H9 (cell line): ENCODE data around the gene PCYT2. TPM values are rescaled to one million over a fixed set of nuclear protein-coding genes. Genes with fewer than 3 reads are reported as not detected.

Experiments
- DNase-seq: peaks from one replicate; pipeline ENCODE4 v3.0.0-alpha.2; 2017
- H2AFZ ChIP-seq: one replicate; pipeline ENCODE4 v1.6.1; 2013; ENCODE audit warnings: mild to moderate bottlenecking, low read length, control low read depth, moderate library complexity
- H2AK5ac ChIP-seq: 2 replicates; pipeline ENCODE4 v1.6.1; 2013; ENCODE audit warnings: low read length, control low read depth, mixed read lengths; ENCODE audit not compliant: insufficient read length
- H2BK120ac ChIP-seq: one replicate; pipeline ENCODE4 v1.6.1; 2013; ENCODE audit warnings: low read depth, mild to moderate bottlenecking, low read length, control low read depth, inconsistent platforms; ENCODE audit not compliant: poor library complexity, severe bottlenecking
- H2BK12ac ChIP-seq: 2 replicates; pipeline ENCODE4 v1.6.1; 2013; ENCODE audit warnings: low read length, control low read depth, mixed read lengths, low read depth; ENCODE audit not compliant: insufficient read length
- H2BK15ac ChIP-seq: 2 replicates; pipeline ENCODE4 v1.6.1; 2013; ENCODE audit warnings: low read depth, low read length, control low read depth
- H2BK20ac ChIP-seq: one replicate; pipeline ENCODE4 v1.6.1; 2013; ENCODE audit warnings: low read depth, mild to moderate bottlenecking, low read length, control low read depth, inconsistent platforms; ENCODE audit not compliant: poor library complexity, severe bottlenecking
- H2BK5ac ChIP-seq: 2 replicates; pipeline ENCODE4 v1.6.1; 2013; ENCODE audit warnings: low read length, control low read depth, mixed read lengths; ENCODE audit not compliant: insufficient read length
- H3K14ac ChIP-seq: 2 replicates; pipeline ENCODE4 v1.6.1; 2013; ENCODE audit warnings: low read length, control low read depth; ENCODE audit not compliant: insufficient read depth
- H3K18ac ChIP-seq: 2 replicates; pipeline ENCODE4 v1.6.1; 2013; ENCODE audit warnings: low read depth, mild to moderate bottlenecking, mixed read lengths, low read length, control low read depth; ENCODE audit not compliant: insufficient read length
- H3K23ac ChIP-seq: 2 replicates; pipeline ENCODE4 v1.6.1; 2013; ENCODE audit warnings: low read length, control low read depth, mixed read lengths, low read depth; ENCODE audit not compliant: insufficient read length
- H3K23me2 ChIP-seq: 2 replicates; pipeline ENCODE4 v1.6.1; 2013; ENCODE audit warnings: low read depth, mild to moderate bottlenecking, mixed read lengths, low read length, control low read depth; ENCODE audit not compliant: insufficient read length, poor library complexity, severe bottlenecking
- H3K27ac ChIP-seq: 2 replicates; pipeline ENCODE4 v1.5.1; 2013; ENCODE audit warnings: low read length, control low read depth, mixed read lengths, low read depth; ENCODE audit not compliant: insufficient read length
- H3K27me3 ChIP-seq: 2 replicates; pipeline ENCODE4 v1.6.1; 2013; ENCODE audit warnings: low read length, control low read depth, inconsistent platforms; ENCODE audit not compliant: insufficient read depth
- H3K4ac ChIP-seq: 2 replicates; pipeline ENCODE4 v1.6.1; 2013; ENCODE audit warnings: low read depth, mild to moderate bottlenecking, control low read depth, inconsistent platforms, low read length, moderate library complexity
- H3K4me1 ChIP-seq: 2 replicates; pipeline ENCODE4 v1.6.1; 2013; ENCODE audit warnings: low read length, control low read depth, inconsistent platforms; ENCODE audit not compliant: insufficient read depth
- H3K4me2 ChIP-seq: 2 replicates; pipeline ENCODE4 v1.6.1; 2013; ENCODE audit warnings: low read length, control low read depth, mixed read lengths; ENCODE audit not compliant: insufficient read length, insufficient read depth
- H3K56ac ChIP-seq: 2 replicates; pipeline ENCODE4 v1.6.1; 2013; ENCODE audit warnings: low read depth, mild to moderate bottlenecking, mixed read lengths, low read length, control low read depth; ENCODE audit not compliant: insufficient read length
- H3K79me1 ChIP-seq: 2 replicates; pipeline ENCODE4 v1.6.1; 2013; ENCODE audit warnings: low read depth, mild to moderate bottlenecking, moderate library complexity, low read length, control low read depth, inconsistent platforms; ENCODE audit not compliant: insufficient read depth, poor library complexity, severe bottlenecking
- H3K79me2 ChIP-seq: 2 replicates; pipeline ENCODE4 v1.6.1; 2013; ENCODE audit warnings: low read length, control low read depth, inconsistent platforms; ENCODE audit not compliant: insufficient read depth
- H3K9ac ChIP-seq: 2 replicates; pipeline ENCODE4 v1.6.1; 2013; ENCODE audit warnings: low read length, control low read depth, mixed read lengths; ENCODE audit not compliant: insufficient read length; ENCODE audit errors: extremely low read depth
- H3K9me3 ChIP-seq: one replicate; pipeline ENCODE4 v1.6.1; 2013; ENCODE audit warnings: low read depth, low read length, inconsistent platforms; ENCODE audit not compliant: control insufficient read depth
- H3T11ph ChIP-seq: one replicate; pipeline ENCODE4 v1.6.1; 2013; ENCODE audit warnings: mild to moderate bottlenecking, low read length, control low read depth, inconsistent platforms
- H4K20me1 ChIP-seq: one replicate; pipeline ENCODE4 v1.6.1; 2013; ENCODE audit not compliant: control insufficient read depth, insufficient read length, insufficient read depth
- H4K5ac ChIP-seq: 2 replicates; pipeline ENCODE4 v1.6.1; 2013; ENCODE audit warnings: low read depth, mild to moderate bottlenecking, mixed read lengths, low read length, control low read depth; ENCODE audit not compliant: insufficient read length
- H4K8ac ChIP-seq: replicated peaks from 2 replicates; pipeline ENCODE4 v1.6.1; 2013; ENCODE audit warnings: low read length, control low read depth, mixed read lengths, low read depth; ENCODE audit not compliant: insufficient read length
- H4K91ac ChIP-seq: 2 replicates; pipeline ENCODE4 v1.6.1; 2013; ENCODE audit warnings: low read depth, mild to moderate bottlenecking, moderate library complexity, mixed read lengths, low read length, control low read depth; ENCODE audit not compliant: insufficient read length
- H3K27ac Mint-ChIP-seq, 3 experiments: 2 replicates in 2 of 3; 3 replicates in 1 of 3; pipeline ENCODE4 v1.8.0; 2020 to 2021; ENCODE audit warnings: mixed read lengths in 3 of 3, mild to moderate bottlenecking in 1 of 3, moderate library complexity in 1 of 3
- H3K27me3 Mint-ChIP-seq: 2 replicates; pipeline ENCODE4 v1.8.0; 2021; ENCODE audit warnings: low read depth, mild to moderate bottlenecking, moderate library complexity, mixed read lengths
- H3K36me3 Mint-ChIP-seq, 3 experiments: 2 replicates in 2 of 3; 3 replicates in 1 of 3; pipeline ENCODE4 v1.8.0; 2020 to 2021; ENCODE audit warnings: low read depth in 3 of 3, mixed read lengths in 3 of 3; ENCODE audit not compliant: insufficient read depth in 1 of 3
- H3K4me1 Mint-ChIP-seq, 2 experiments: 2 replicates each; pipeline ENCODE4 v1.8.0; 2020; ENCODE audit warnings: mixed read lengths in 2 of 2
- H3K4me3 Mint-ChIP-seq, 2 experiments: 2 replicates in 1 of 2; 3 replicates in 1 of 2; pipeline ENCODE4 v1.8.0; 2020 to 2021; ENCODE audit warnings: mild to moderate bottlenecking in 2 of 2, mixed read lengths in 2 of 2, moderate library complexity in 1 of 2
- H3K9me3 Mint-ChIP-seq, 2 experiments: 2 replicates in 1 of 2; 3 replicates in 1 of 2; pipeline ENCODE4 v1.8.0; 2020; ENCODE audit warnings: mild to moderate bottlenecking in 2 of 2, mixed read lengths in 2 of 2, moderate library complexity in 1 of 2
- CTCF ChIP-seq: fragments of 200-600 bp; sonication (generic); conservative IDR thresholded peaks from 3 replicates; pipeline ENCODE4 v1.8.0; 2021; ENCODE audit warnings: antibody characterized with exemption, mild to moderate bottlenecking
- WGBS: extraction: QIAGEN DNeasy Blood & Tissue Kit; methylation state at CpG from one replicate; pipeline ENCODE4 v1.1.7; 2013; ENCODE audit warnings: missing lambda C conversion rate, low lambda C conversion rate, mixed read lengths; ENCODE audit not compliant: insufficient read length; ENCODE audit errors: extremely low coverage; 5-methylcytosine and 5-hydroxymethylcytosine counted together
- total RNA-seq: library from RNA; stranded (reverse); gene quantifications from 2 replicates; pipeline ENCODE4 v1.2.1, GENCODE V29; 2021

Gene PCYT2
- total RNA-seq, 1 experiment from 2014 or later, result 24.5 TPM

GRCh38 chr17:81934850-81935708 is 23.9 kb upstream of the PCYT2 start:
- Histone ChIP-seq H4K91ac (no peak overlapping the region), H3K23me2 (peaks cover 4% of the 10 kb centered on the region), H4K8ac (no peak overlapping the region), H4K20me1 (peaks cover 4% of the 10 kb centered on the region), H3K79me2 (peaks cover 2% of the 10 kb centered on the region; the same call in 1 of the 2 replicates), H4K5ac (no peak overlapping the region), H2BK12ac (no peak overlapping the region), H3K4me2 (no peak overlapping the region), H3K14ac (no peak overlapping the region), H3K27me3 (no peaks in the 10 kb centered on the region; the same call in 1 of the 2 replicates), H3K23ac (no peak overlapping the region), H3K27ac (no peak overlapping the region), H3K9me3 (no peaks in the 10 kb centered on the region), H3T11ph (no peak overlapping the region), H2BK120ac (no peak overlapping the region), H2AK5ac (no peak overlapping the region), H2BK15ac (no peak overlapping the region), H3K4me1 (no peaks in the 10 kb centered on the region), H2BK20ac (no peak overlapping the region), H3K4ac (no peak overlapping the region), H3K56ac (no peak overlapping the region), H2BK5ac (no peak overlapping the region), H3K79me1 (peaks cover 3% of the 10 kb centered on the region), H2AFZ (no peak overlapping the region), H3K9ac (no peak overlapping the region), H3K18ac (no peak overlapping the region)
- H3K36me3 Mint-ChIP-seq, result peaks cover 3 to 32% (median 21%) of the 10 kb centered on the region in 3 experiments; a peak in 6 of 7 replicates
- H3K4me3 Mint-ChIP-seq, result peak overlapping the region; percentile 80 to 96
- WGBS, result no CpG with 5 or more reads among the region's 38 CpGs
- H3K4me1 Mint-ChIP-seq, result peaks cover 0 to 19% of the 10 kb centered on the region in 2 experiments; a peak in 2 of 4 replicates
- H3K27ac Mint-ChIP-seq, result no peak overlapping the region
- no peaks in the 10 kb centered on the region for H3K9me3 Mint-ChIP-seq
- H3K27me3 Mint-ChIP-seq, result peaks cover 33% of the 10 kb centered on the region
- TF ChIP-seq CTCF, result no peak
- DNase-seq, result no peak
